SH-SY5Y (cell line): ENCODE measurements around the gene SLC18A2.

Source experiments
- GATA2 ChIP-seq: IDR thresholded peaks from 2 replicates; pipeline ENCODE4 v1.6.1; 2011; ENCODE audit warnings: mild to moderate bottlenecking, low read depth, low read length
- GATA3 ChIP-seq: IDR thresholded peaks from 2 replicates; pipeline ENCODE4 v1.6.1; 2011; ENCODE audit warnings: low read depth, mild to moderate bottlenecking, low read length, moderate library complexity

Gene SLC18A2

GRCh38 chr10:117300671-117301070, 59.8 kb downstream of the SLC18A2 start:
- no peak for TF ChIP-seq GATA2
- no peak for TF ChIP-seq GATA3

- no peak for TF ChIP-seq GATA2
- no peak for TF ChIP-seq GATA3
These were observed 65.8 kb downstream of the SLC18A2 start for GRCh38 chr10:117306674-117307073.

GRCh38 chr10:117311261-117311660, 70.3 kb downstream of the SLC18A2 start:
- TF ChIP-seq GATA2 (no peak), GATA3 (no peak)

GRCh38 chr10:117312430-117312829, 71.5 kb downstream of the SLC18A2 start:
- TF ChIP-seq GATA2 (no peak), GATA3 (no peak)

- TF ChIP-seq GATA2 (no peak), GATA3 (no peak)
These were observed 72.7 kb downstream of the SLC18A2 start for GRCh38 chr10:117313641-117314040.

- TF ChIP-seq GATA2 (no peak), GATA3 (no peak)
These were observed 75.8 kb downstream of the SLC18A2 start for GRCh38 chr10:117316701-117317100.

- TF ChIP-seq GATA3 = no peak
- TF ChIP-seq GATA2 = no peak
These were observed 78.0 kb downstream of the SLC18A2 start for GRCh38 chr10:117318909-117319308.

GRCh38 chr10:117320050-117320665, 79.2 kb downstream of the SLC18A2 start:
- TF ChIP-seq GATA2 = no peak
- TF ChIP-seq GATA3 = no peak

GRCh38 chr10:117322260-117322659, 81.3 kb downstream of the SLC18A2 start:
- no peak for TF ChIP-seq GATA3
- TF ChIP-seq GATA2 = no peak

GRCh38 chr10:117324367-117324766, 83.5 kb downstream of the SLC18A2 start:
- TF ChIP-seq GATA2 (no peak), GATA3 (no peak)

GRCh38 chr10:117327262-117327661, 86.3 kb downstream of the SLC18A2 start:
- no peak for TF ChIP-seq GATA3
- no peak for TF ChIP-seq GATA2
